GM19468 (cell line): Measurements from ENCODE around the gene NRK.
"Not testable (repeated sequence)": the region's sequence is repeated elsewhere in the genome, so short reads cannot be mapped to it uniquely, and the experiment has no call there.

ENCODE experiments used
- ATAC-seq: cut with Tn5 transposase; IDR thresholded peaks from one replicate; pipeline ENCODE4 v1.9.1; 2021; ENCODE audit warnings: mild to moderate bottlenecking, moderate library complexity, moderate number of reproducible peaks; ENCODE audit not compliant: unreplicated experiment; ENCODE audit errors: extremely low read depth

The NRK gene, protein sequence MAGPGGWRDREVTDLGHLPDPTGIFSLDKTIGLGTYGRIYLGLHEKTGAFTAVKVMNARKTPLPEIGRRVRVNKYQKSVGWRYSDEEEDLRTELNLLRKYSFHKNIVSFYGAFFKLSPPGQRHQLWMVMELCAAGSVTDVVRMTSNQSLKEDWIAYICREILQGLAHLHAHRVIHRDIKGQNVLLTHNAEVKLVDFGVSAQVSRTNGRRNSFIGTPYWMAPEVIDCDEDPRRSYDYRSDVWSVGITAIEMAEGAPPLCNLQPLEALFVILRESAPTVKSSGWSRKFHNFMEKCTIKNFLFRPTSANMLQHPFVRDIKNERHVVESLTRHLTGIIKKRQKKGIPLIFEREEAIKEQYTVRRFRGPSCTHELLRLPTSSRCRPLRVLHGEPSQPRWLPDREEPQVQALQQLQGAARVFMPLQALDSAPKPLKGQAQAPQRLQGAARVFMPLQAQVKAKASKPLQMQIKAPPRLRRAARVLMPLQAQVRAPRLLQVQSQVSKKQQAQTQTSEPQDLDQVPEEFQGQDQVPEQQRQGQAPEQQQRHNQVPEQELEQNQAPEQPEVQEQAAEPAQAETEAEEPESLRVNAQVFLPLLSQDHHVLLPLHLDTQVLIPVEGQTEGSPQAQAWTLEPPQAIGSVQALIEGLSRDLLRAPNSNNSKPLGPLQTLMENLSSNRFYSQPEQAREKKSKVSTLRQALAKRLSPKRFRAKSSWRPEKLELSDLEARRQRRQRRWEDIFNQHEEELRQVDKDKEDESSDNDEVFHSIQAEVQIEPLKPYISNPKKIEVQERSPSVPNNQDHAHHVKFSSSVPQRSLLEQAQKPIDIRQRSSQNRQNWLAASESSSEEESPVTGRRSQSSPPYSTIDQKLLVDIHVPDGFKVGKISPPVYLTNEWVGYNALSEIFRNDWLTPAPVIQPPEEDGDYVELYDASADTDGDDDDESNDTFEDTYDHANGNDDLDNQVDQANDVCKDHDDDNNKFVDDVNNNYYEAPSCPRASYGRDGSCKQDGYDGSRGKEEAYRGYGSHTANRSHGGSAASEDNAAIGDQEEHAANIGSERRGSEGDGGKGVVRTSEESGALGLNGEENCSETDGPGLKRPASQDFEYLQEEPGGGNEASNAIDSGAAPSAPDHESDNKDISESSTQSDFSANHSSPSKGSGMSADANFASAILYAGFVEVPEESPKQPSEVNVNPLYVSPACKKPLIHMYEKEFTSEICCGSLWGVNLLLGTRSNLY (N-terminal part only)

GRCh38 chrX:105822138-105823091, at the start of gene NRK:
NRK (plus strand) TSS chrX:105822539; CDS start chrX:105822846, 307 bp downstream.
- ATAC-seq, result no peak

DNA sequence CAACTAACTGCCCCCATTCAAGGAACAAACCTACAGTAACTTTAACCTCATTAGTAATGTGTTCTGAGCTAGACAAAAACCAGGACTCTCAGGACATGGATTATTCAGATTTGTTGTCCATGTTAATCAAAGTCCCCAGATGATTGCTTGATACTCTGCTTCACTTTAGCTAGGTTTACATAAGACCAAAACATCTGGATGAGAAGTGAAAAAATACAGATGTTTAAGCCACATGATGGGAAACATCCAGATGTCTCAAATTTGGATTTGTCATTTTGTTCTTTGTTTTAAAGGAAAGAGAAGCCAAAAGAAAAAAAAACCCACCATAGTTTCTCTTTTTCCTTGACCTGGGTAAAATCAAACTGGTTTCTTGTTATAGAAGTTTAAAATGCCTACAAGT, 48.5 kb upstream of the NRK start:
- ATAC-seq, result no peak

DNA sequence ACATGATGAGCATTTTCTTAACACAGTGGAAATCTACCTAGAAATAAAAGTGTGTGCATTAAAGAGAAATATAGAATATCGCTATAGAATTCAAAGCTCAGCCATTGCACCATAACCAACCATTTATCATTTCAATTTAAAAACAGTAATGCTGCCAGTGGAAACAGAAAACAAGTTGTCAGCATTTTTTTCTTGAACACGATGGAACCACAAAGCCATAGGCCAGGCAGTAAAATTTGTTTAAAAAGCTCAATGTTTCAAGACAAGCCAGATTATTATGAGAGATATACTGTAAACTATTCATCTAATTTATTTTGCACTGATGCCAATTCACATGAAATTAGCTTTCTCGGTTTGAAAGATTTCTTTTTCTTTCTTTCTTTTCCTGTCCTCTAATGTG, 46.7 kb upstream of the NRK start:
- no peak for ATAC-seq

- ATAC-seq, result no peak
Observed at GRCh38 chrX:105781804-105782203, 40.5 kb upstream of the NRK start.

DNA sequence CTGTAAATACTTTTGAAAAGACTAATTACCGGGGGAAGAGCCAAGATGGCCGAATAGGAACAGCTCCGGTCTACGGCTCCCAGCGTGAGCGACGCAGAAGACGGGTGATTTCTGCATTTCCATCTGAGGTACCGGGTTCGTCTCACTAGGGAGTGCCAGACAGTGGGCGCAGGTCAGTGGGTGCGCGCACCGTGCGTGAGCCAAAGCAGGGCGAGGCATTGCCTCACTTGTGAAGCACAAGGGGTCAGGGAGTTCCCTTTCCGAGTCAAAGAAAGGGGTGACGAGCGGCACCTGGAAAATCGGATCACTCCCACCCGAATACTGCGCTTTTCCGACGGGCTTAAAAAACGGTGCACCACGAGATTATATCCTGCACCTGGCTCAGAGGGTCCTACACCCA, 25.5 kb upstream of the NRK start:
- ATAC-seq, result not testable (repeated sequence)

- no peak for ATAC-seq
Observed at GRCh38 chrX:105803891-105804290, 18.4 kb upstream of the NRK start.

GRCh38 chrX:105805655-105806054, 16.7 kb upstream of the NRK start:
- not testable (repeated sequence) for ATAC-seq

- ATAC-seq, result no peak
Observed at GRCh38 chrX:105816517-105816916, 5.8 kb upstream of the NRK start.

DNA sequence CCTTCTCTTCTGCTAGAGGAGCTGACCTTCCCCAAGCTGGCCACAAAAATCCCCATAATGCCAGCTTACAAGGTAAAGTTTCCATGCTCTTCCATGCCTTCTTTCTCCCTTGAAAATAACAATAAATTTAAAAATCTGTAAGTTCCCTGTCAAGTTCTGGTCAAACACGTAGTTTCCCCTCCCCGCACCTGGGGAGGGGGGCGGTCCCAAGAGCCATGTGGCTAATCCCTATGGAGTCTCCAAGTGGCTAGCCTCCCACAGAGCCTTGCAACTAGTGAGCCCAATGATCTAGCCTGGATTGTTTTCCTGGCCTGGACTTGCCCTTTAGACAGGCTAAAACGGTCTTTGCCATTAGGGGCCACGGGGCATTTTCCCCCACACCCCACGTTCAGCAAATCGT, 2.1 kb upstream of the NRK start:
- ATAC-seq, result no peak

GRCh38 chrX:105821471-105822121, 743 bp upstream of the NRK start:
- no peak for ATAC-seq

DNA sequence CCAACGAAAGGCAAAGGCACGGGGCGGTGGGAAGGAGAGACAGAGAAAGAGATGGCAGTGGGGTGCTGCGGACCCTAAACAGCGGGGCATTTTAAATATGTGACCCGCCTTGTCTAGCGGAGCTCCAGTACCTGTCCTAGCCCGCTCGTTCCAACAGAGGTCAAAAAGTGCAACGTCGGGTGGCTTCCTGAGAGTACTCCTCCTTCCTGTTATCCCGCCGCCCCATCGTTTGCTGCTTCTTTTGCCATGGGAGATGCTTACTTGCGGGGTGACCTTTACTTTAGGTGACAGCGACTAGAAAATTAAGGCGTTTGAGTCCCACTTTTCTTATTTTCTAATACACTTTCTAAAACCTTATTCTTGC, 735 bp downstream of the NRK start:
- no peak for ATAC-seq

- ATAC-seq, result no peak
Observed at GRCh38 chrX:105829011-105829410, 6.7 kb downstream of the NRK start.

- no peak for ATAC-seq
Observed at GRCh38 chrX:105837232-105837631, 14.9 kb downstream of the NRK start.

GRCh38 chrX:105845631-105846030, 23.3 kb downstream of the NRK start:
- no peak for ATAC-seq

- not testable (repeated sequence) for ATAC-seq
Observed at GRCh38 chrX:105850100-105850499, 27.8 kb downstream of the NRK start.

DNA sequence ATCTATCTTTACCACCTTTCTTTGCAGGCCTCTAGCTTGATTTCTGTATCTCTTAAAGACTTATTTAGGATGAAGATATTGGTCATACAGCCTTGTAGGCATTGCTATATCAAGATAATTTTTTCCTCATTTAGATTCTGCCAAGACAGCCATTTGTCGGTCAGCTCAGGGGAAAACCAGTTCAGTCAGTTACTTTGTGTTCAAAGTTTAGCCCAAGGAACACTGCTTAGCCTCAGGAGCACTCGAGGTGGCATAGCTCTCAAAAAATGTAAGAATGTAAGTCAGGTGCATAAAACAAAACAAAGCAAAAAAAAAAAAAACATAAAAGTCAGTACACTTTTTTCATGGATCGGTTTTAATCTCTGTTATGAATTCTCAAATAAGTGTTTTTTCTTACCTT, 43.4 kb downstream of the NRK start:
- ATAC-seq, result no peak

- ATAC-seq, result no peak
Observed at GRCh38 chrX:105869701-105870100, 47.4 kb downstream of the NRK start.

- ATAC-seq, result no peak
Observed at GRCh38 chrX:105870445-105870844, 48.1 kb downstream of the NRK start.

DNA sequence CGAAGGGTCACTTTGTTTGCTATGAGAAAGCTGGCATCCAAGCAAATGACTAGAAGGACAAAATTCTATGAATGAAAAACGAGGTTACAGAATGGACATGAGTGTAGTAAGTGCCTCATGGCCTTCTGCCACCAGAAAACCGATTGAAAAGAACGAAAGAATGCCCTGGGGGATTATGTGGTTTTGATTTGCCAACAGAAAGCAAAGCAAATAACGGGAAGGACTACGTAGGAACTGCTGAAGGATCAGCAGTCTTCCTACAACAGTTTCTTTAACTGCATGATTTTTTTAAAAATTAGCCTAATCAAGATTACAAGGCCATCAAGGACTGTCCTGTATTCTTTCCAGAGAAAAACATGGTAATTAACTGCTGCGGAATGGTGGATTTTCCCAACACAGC, 50.6 kb downstream of the NRK start:
- no peak for ATAC-seq
